Liver (tissue), 3 donors: ENCODE data around the gene TMUB1.

Experiments used
- CTCF ChIP-seq: fragments of 150-350 bp; IDR thresholded peaks from 2 replicates; pipeline ENCODE4 v1.5.1; 2017; ENCODE audit warnings: improper control_type of control experiment, low read depth, low read length; ENCODE audit not compliant: missing input control
- JUND ChIP-seq, 2 donors: IDR thresholded peaks; 2 replicates each; pipeline ENCODE4 v1.6.1; 2016; ENCODE audit warnings: antibody characterized with exemption in 2 of 2
- SP1 ChIP-seq: IDR thresholded peaks from 2 replicates; pipeline ENCODE4 v1.6.1; 2018; ENCODE audit warnings: antibody characterized with exemption, mild to moderate bottlenecking
- YY1 ChIP-seq: IDR thresholded peaks from 2 replicates; pipeline ENCODE4 v1.6.1; 2016; ENCODE audit warnings: antibody characterized with exemption, mild to moderate bottlenecking
- donor health status: healthy.
- donor health status: healthy.

GRCh38 chr7:151114151-151115090, 31.1 kb upstream of the TMUB1 start:
- no peak for TF ChIP-seq CTCF
- no peak for TF ChIP-seq JUND (IDR thresholded peaks at IDR 0.05)
- TF ChIP-seq YY1: no peak
- TF ChIP-seq SP1: no peak
